Activated T-helper 1 cell treated with anti-CD3 and anti-CD28 coated beads, Interleukin-12 subunit alpha, Interleukin-12 subunit beta, Interleukin-2, Interleukin-4 antibody, amounts not matched to agents 30 ng/mL and 10 ng/mL and 1 ng/mL, durations not matched to agents 14 hours and 24 hours and 36 hours (primary cell): ENCODE results near the gene ZEB1. TPM values are rescaled to one million over a fixed set of nuclear protein-coding genes. Genes with fewer than 3 reads are reported as not detected.

Experiments
- DNase-seq: peaks from one replicate; pipeline ENCODE4 v3.0.0; 2021; ENCODE audit warnings: low spot score
- H3K27ac Mint-ChIP-seq: one replicate; pipeline ENCODE4 v1.8.0; 2021; ENCODE audit warnings: mild to moderate bottlenecking, mixed read lengths
- H3K27me3 Mint-ChIP-seq: one replicate; pipeline ENCODE4 v1.8.0; 2022; ENCODE audit warnings: mild to moderate bottlenecking, moderate library complexity, mixed read lengths; ENCODE audit not compliant: insufficient read depth
- H3K36me3 Mint-ChIP-seq: one replicate; pipeline ENCODE4 v1.8.0; 2021; ENCODE audit warnings: low read depth, mixed read lengths
- H3K4me1 Mint-ChIP-seq: one replicate; pipeline ENCODE4 v1.8.0; 2021; ENCODE audit warnings: low read depth, mixed read lengths
- H3K4me3 Mint-ChIP-seq: one replicate; pipeline ENCODE4 v1.8.0; 2021; ENCODE audit warnings: mild to moderate bottlenecking, moderate library complexity, mixed read lengths
- H3K9me3 Mint-ChIP-seq: one replicate; pipeline ENCODE4 v1.8.0; 2021; ENCODE audit warnings: mixed read lengths
- intact Hi-C: fragments of 100-400 bp; cut with micrococcal nuclease; formaldehyde crosslinking; loops from one replicate; pipeline ENCODE4 v1.15.1; 2024
- total RNA-seq: library from RNA; stranded (reverse); gene quantifications from 2 replicates; pipeline ENCODE4 v1.2.3, GENCODE V29; 2022

ZEB1 gene
- total RNA-seq, 1 donor from 2014 or later, result 79.8 TPM

GRCh38 chr10:31508882-31509281 lies 189.9 kb downstream of the ZEB1 start:
- Mint-ChIP-seq H3K27ac (no peak overlapping the region), H3K36me3 (peaks cover 58% of the 10 kb centered on the region), H3K4me3 (no peak overlapping the region), H3K4me1 (peaks cover 9% of the 10 kb centered on the region), H3K27me3 (no peaks in the 10 kb centered on the region), H3K9me3 (peaks cover 46% of the 10 kb centered on the region)
- DNase-seq, result no peak
- intact Hi-C loops, result no loop called here

GRCh38 chr10:31509989-31510388 lies 191.0 kb downstream of the ZEB1 start:
- peaks cover 54% of the 10 kb centered on the region for H3K36me3 Mint-ChIP-seq
- intact Hi-C loops, result no loop called here
- no peak overlapping the region for H3K27ac Mint-ChIP-seq
- no peak overlapping the region for H3K4me3 Mint-ChIP-seq
- DNase-seq, result no peak
- H3K4me1 Mint-ChIP-seq, result peaks cover 9% of the 10 kb centered on the region
- peaks cover 34% of the 10 kb centered on the region for H3K9me3 Mint-ChIP-seq
- no peaks in the 10 kb centered on the region for H3K27me3 Mint-ChIP-seq

- no peak overlapping the region for H3K27ac Mint-ChIP-seq
- DNase-seq, result no peak
- no peak overlapping the region for H3K4me3 Mint-ChIP-seq
- H3K4me1 Mint-ChIP-seq, result no peaks in the 10 kb centered on the region
- peaks cover 17% of the 10 kb centered on the region for H3K36me3 Mint-ChIP-seq
- no peaks in the 10 kb centered on the region for H3K27me3 Mint-ChIP-seq
- intact Hi-C loops, result no loop called here
- no peaks in the 10 kb centered on the region for H3K9me3 Mint-ChIP-seq
Observed at GRCh38 chr10:31515116-31515515, 196.1 kb downstream of the ZEB1 start.

GRCh38 chr10:31515819-31516402 lies 196.9 kb downstream of the ZEB1 start:
- H3K27me3 Mint-ChIP-seq, result no peaks in the 10 kb centered on the region
- intact Hi-C loops, result no loop called here
- H3K27ac Mint-ChIP-seq, result no peak overlapping the region
- H3K4me3 Mint-ChIP-seq, result no peak overlapping the region
- no peaks in the 10 kb centered on the region for H3K9me3 Mint-ChIP-seq
- peaks cover 21% of the 10 kb centered on the region for H3K36me3 Mint-ChIP-seq
- no peak for DNase-seq
- H3K4me1 Mint-ChIP-seq, result no peaks in the 10 kb centered on the region

GRCh38 chr10:31520986-31521831 lies 202.2 kb downstream of the ZEB1 start:
- Mint-ChIP-seq H3K27ac (no peak overlapping the region), H3K27me3 (no peaks in the 10 kb centered on the region), H3K9me3 (no peaks in the 10 kb centered on the region), H3K4me3 (no peak overlapping the region), H3K36me3 (peaks cover 33% of the 10 kb centered on the region), H3K4me1 (no peaks in the 10 kb centered on the region)
- no peak for DNase-seq
- intact Hi-C loops, result no loop called here

GRCh38 chr10:31522820-31523219 lies 203.8 kb downstream of the ZEB1 start:
- DNase-seq, result no peak
- Mint-ChIP-seq H3K4me3 (no peak overlapping the region), H3K36me3 (peaks cover 41% of the 10 kb centered on the region), H3K4me1 (no peaks in the 10 kb centered on the region), H3K9me3 (no peaks in the 10 kb centered on the region), H3K27me3 (no peaks in the 10 kb centered on the region), H3K27ac (no peak overlapping the region)
- intact Hi-C loops, result no loop called here

GRCh38 chr10:31524460-31524859 lies 205.4 kb downstream of the ZEB1 start:
- no peaks in the 10 kb centered on the region for H3K27me3 Mint-ChIP-seq
- peaks cover 41% of the 10 kb centered on the region for H3K36me3 Mint-ChIP-seq
- H3K4me3 Mint-ChIP-seq, result no peak overlapping the region
- intact Hi-C loops, result no loop called here
- no peak overlapping the region for H3K27ac Mint-ChIP-seq
- no peaks in the 10 kb centered on the region for H3K9me3 Mint-ChIP-seq
- no peaks in the 10 kb centered on the region for H3K4me1 Mint-ChIP-seq
- no peak for DNase-seq

GRCh38 chr10:31526178-31526577 lies 207.2 kb downstream of the ZEB1 start:
- intact Hi-C loops, result no loop called here
- no peaks in the 10 kb centered on the region for H3K4me1 Mint-ChIP-seq
- H3K4me3 Mint-ChIP-seq, result no peak overlapping the region
- H3K9me3 Mint-ChIP-seq, result no peaks in the 10 kb centered on the region
- no peak for DNase-seq
- no peaks in the 10 kb centered on the region for H3K27me3 Mint-ChIP-seq
- no peak overlapping the region for H3K27ac Mint-ChIP-seq
- peaks cover 33% of the 10 kb centered on the region for H3K36me3 Mint-ChIP-seq

GRCh38 chr10:31526681-31527080 lies 207.7 kb downstream of the ZEB1 start:
- no peak for DNase-seq
- Mint-ChIP-seq H3K27ac (peak overlapping the region; percentile 13), H3K9me3 (no peaks in the 10 kb centered on the region), H3K4me1 (no peaks in the 10 kb centered on the region), H3K27me3 (peaks cover 2% of the 10 kb centered on the region), H3K4me3 (no peak overlapping the region), H3K36me3 (peaks cover 28% of the 10 kb centered on the region)
- intact Hi-C loops, result no loop called here

- H3K27me3 Mint-ChIP-seq, result peaks cover 2% of the 10 kb centered on the region
- no peak overlapping the region for H3K27ac Mint-ChIP-seq
- no peaks in the 10 kb centered on the region for H3K4me1 Mint-ChIP-seq
- intact Hi-C loops, result no loop called here
- peaks cover 18% of the 10 kb centered on the region for H3K36me3 Mint-ChIP-seq
- H3K9me3 Mint-ChIP-seq, result no peaks in the 10 kb centered on the region
- H3K4me3 Mint-ChIP-seq, result no peak overlapping the region
- DNase-seq, result no peak
Observed at GRCh38 chr10:31528831-31529230, 209.8 kb downstream of the ZEB1 start.

- Mint-ChIP-seq H3K4me3 (no peak overlapping the region), H3K9me3 (no peaks in the 10 kb centered on the region), H3K36me3 (no peaks in the 10 kb centered on the region), H3K4me1 (no peaks in the 10 kb centered on the region), H3K27ac (no peak overlapping the region), H3K27me3 (peaks cover 11% of the 10 kb centered on the region)
- no peak for DNase-seq
- intact Hi-C loops, result no loop called here
Observed at GRCh38 chr10:31536302-31536701, 217.3 kb downstream of the ZEB1 start.

GRCh38 chr10:31549896-31550295 lies 230.9 kb downstream of the ZEB1 start:
- H3K4me3 Mint-ChIP-seq, result no peak overlapping the region
- H3K36me3 Mint-ChIP-seq, result no peaks in the 10 kb centered on the region
- DNase-seq, result no peak

GRCh38 chr10:31554556-31554955 lies 235.5 kb downstream of the ZEB1 start:
- Mint-ChIP-seq H3K27ac (no peak overlapping the region), H3K9me3 (peaks cover 35% of the 10 kb centered on the region), H3K4me1 (no peaks in the 10 kb centered on the region), H3K4me3 (no peak overlapping the region), H3K36me3 (no peaks in the 10 kb centered on the region), H3K27me3 (peaks cover 5% of the 10 kb centered on the region)
- no peak for DNase-seq
- intact Hi-C loops, result no loop called here

More at GRCh38 chr10:31549896-31550295, 230.9 kb downstream of the ZEB1 start:
- H3K4me1 Mint-ChIP-seq, result no peaks in the 10 kb centered on the region
- intact Hi-C loops, result no loop called here
- H3K27me3 Mint-ChIP-seq, result no peaks in the 10 kb centered on the region
- peaks cover 12% of the 10 kb centered on the region for H3K9me3 Mint-ChIP-seq
- no peak overlapping the region for H3K27ac Mint-ChIP-seq
